ENCODE results near the gene SLC45A2.
"Not testable (repeated sequence)": the region's sequence is repeated elsewhere in the genome, so short reads cannot be mapped to it uniquely, and the experiment has no call there.

Gene SLC45A2

GRCh38 chr5:33969572-33970452 is 14.7 kb downstream of the SLC45A2 start:
- DNase-seq (ENCODE audit: low read depth): peak; percentile 67

GRCh38 chr5:33968211-33969005 is 16.1 kb downstream of the SLC45A2 start:
- DNase-seq (ENCODE audit: low read depth): no peak

DNA sequence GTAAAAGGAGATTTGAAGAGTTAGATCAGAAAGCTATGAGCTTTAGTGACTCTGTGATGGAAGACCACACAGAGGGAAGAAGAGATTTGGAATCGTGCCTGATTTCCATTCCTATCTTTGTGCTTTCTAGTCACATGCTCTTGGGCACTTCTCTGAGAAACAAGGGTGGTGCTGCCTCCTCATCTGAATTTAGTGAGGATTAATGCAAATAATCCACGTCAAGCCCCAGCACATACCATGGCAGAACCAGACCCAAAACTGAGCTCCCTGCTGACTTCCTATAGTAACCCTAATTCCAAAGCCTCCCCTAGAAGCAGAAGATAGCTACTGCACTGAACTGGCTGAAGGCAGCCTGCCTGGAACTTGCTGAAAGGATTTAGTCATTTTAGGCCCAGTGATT is 17.7 kb downstream of the SLC45A2 start:
- DNase-seq (ENCODE audit: low read depth): peak; percentile 3

DNA sequence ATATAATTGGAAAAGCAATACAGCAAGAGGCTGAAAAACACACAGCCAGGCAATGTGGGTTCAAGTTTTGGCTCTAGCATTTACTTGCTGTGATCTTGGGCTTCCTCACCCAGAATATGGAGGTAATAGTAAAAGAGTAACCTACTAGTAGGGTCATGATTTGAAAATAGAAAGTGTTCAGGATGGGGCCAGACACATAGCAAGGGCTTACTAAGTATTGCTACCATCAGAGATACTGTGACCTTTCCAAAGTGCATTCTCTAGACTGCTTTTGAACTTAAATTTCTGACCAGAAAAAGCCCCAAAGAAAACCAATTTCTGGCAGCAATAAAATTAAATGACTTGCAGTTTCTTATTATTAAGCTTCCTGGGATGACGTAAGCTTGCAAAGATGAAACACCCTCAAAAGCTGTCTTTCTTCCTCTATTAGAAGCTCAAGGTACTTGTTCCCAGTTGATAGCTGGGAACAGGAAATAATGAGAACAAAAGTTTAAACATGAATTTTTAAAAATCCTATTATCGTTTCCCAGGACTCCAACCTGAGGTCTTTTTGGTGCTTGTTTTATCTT is 20.3 kb downstream of the SLC45A2 start:
- DNase-seq (ENCODE audit: low read depth): peak; percentile 36

DNA sequence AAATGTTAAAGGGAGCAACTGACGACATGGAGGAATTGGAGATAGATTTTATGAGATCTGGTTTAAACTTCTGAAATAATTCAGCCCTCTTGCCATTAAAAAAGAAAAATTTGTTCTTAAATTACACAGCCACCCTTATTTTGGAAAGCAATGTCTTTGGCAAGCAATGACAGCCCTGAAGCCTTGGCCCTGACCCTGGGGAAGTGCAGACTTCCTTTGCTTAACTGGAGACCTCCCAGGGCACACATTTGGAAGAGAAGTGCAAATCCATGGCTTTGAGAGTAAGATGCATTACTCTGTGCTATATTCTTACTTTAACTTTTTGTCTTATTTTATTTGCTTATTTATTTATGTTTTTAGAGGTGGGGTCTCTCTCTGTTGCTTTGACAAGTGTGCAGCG is 26.3 kb downstream of the SLC45A2 start:
- no peak for DNase-seq (ENCODE audit: low read depth)

- DNase-seq (ENCODE audit: low read depth): no peak
Measured at GRCh38 chr5:33957577-33958150, 26.8 kb downstream of the SLC45A2 start.

DNA sequence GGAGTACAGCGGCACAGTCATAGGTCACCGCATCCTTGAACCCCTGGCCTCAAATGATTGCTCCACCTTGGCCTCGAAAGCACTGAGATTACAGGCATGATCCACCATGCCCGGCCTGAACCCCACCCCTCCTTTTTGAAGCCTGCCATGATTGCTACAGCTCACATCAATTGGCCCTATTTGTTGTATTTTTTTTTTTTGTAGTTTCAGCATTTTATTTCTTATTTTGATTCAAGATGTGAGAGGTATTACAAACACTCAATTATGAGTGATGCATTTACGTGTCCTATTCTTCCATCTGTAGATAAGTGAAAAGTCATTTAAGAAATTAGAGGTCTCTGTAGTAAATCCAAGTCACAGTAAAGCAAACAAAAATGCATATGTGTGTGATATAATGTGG is 32.3 kb downstream of the SLC45A2 start:
- not testable (repeated sequence) for DNase-seq (ENCODE audit: low read depth)

- no peak for DNase-seq (ENCODE audit: low read depth)
Measured at GRCh38 chr5:33944543-33945132, 39.9 kb downstream of the SLC45A2 start.

DNA sequence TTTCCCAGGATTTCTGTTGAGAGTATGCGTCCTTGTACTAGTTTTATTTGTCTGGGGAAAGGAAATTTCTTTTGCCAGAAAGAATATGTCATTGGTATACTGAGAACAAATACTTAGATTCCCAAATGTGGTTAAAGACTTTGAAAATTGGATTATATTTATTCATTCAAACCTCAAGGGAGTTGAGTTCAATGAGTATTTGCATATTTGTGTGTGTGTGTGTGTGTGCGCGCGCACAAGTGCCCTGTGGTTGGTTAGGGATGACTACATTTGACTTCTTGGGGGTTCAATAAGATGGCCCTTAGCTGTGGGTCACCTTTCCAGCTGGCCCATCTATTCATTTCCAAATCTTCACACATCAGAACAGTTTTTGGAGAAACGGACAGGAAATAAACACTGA is 43.4 kb downstream of the SLC45A2 start:
- no peak for DNase-seq (ENCODE audit: low read depth)

GRCh38 chr5:33939556-33940262 is 44.8 kb downstream of the SLC45A2 start:
- DNase-seq (ENCODE audit: low read depth): peak; percentile 12

GRCh38 chr5:33938881-33939280 is 45.6 kb downstream of the SLC45A2 start:
- no peak for DNase-seq (ENCODE audit: low read depth)

DNA sequence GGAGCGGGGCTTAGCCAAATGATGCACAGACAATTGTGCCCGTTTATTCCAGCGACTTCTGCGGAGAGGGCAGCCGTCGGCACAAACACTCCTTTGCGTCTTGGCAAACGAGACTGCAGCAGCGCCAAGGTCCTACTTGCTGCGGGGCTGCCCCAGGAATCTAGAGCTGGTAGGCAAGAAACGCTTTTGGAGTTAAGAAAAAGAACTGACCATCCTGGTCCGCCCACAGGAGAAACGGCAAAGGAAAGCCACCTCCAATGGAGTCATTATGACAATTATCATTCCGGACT is 46.0 kb downstream of the SLC45A2 start:
- DNase-seq (ENCODE audit: low read depth): no peak

DNA sequence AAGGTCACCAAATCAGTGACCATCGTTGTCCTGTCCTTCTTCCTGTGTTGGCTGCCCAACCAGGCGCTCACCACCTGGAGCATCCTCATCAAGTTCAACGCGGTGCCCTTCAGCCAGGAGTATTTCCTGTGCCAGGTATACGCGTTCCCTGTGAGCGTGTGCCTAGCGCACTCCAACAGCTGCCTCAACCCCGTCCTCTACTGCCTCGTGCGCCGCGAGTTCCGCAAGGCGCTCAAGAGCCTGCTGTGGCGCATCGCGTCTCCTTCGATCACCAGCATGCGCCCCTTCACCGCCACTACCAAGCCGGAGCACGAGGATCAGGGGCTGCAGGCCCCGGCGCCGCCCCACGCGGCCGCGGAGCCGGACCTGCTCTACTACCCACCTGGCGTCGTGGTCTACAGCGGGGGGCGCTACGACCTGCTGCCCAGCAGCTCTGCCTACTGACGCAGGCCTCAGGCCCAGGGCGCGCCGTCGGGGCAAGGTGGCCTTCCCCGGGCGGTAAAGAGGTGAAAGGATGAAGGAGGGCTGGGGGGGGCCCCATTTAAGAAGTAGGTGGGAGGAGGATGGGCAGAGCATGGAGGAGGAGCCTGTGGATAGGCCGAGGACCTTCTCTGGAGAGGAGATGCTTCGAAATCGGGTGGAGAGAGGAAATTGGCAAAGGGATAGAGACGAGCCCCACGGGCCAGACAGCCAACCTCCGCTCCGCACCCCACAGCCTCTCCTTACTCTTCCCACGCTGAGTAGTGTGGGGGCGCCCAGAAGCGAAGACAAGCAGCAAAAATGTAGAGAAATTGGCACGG is 46.6 kb downstream of the SLC45A2 start:
- no peak for DNase-seq (ENCODE audit: low read depth)

- no peak for DNase-seq (ENCODE audit: low read depth)
Measured at GRCh38 chr5:33937017-33937706, 47.3 kb downstream of the SLC45A2 start.

DNA sequence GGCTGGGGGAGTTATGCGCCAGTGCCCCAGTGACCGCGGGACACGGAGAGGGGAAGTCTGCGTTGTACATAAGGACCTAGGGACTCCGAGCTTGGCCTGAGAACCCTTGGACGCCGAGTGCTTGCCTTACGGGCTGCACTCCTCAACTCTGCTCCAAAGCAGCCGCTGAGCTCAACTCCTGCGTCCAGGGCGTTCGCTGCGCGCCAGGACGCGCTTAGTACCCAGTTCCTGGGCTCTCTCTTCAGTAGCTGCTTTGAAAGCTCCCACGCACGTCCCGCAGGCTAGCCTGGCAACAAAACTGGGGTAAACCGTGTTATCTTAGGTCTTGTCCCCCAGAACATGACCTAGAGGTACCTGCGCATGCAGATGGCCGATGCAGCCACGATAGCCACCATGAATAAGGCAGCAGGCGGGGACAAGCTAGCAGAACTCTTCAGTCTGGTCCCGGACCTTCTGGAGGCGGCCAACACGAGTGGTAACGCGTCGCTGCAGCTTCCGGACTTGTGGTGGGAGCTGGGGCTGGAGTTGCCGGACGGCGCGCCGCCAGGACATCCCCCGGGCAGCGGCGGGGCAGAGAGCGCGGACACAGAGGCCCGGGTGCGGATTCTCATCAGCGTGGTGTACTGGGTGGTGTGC is 48.0 kb downstream of the SLC45A2 start, which contains the start of gene RXFP3:
Gene RXFP3 (plus strand): TSS at position 6 of the 636 bp plus-strand sequence. CDS start 355 bp downstream, at position 361.
- peak; percentile 15 for DNase-seq (ENCODE audit: low read depth)

DNA sequence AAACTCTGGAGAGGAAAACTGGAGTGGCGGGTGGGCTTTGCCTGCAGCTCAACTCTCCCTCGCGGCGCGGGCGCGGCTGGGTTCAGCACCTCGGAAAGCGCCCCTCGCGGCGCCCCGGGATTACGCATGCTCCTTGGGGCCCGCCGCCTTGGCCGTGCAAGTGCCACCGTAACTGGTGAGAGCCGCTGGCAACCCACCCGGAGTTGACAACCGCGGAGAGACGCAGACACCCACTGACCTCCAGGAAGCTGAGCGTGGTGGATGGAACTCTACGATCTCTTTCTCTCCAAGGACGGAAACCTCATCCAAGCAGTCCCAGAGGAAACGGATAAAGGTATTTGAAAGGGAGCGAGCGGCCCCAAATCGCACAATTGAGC is 48.5 kb downstream of the SLC45A2 start:
- peak; percentile 61 for DNase-seq (ENCODE audit: low read depth)

GRCh38 chr5:33934176-33934575 is 50.3 kb downstream of the SLC45A2 start:
- peak; percentile 48 for DNase-seq (ENCODE audit: low read depth)

DNA sequence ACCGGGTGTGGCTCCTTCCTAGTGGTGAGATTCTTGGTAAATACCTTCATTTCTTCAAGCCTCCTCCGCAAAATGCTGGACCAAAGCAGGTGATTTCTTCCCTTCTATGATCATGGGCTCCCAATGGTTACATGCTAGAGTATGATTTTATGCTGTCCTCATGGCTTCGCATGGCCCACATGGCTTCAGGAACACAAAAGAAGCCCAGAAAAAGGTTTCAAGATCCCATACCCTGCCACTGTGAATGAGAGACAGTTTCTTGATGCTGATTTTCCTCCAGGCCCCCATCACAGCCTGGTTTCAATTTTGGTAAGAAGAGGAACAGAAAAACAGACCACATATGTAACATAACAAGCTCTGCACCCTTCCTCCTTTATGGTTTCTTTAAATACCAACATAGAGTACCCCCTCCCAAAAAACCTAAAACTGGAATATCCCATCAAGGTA is 50.7 kb downstream of the SLC45A2 start:
- no peak for DNase-seq (ENCODE audit: low read depth)

- DNase-seq (ENCODE audit: low read depth): no peak
Measured at GRCh38 chr5:33931136-33931535, 53.4 kb downstream of the SLC45A2 start.

All from EH (cell line).